IMR-90 (cell line): ENCODE results near the gene HAS3. TPM values are rescaled to one million over a fixed set of nuclear protein-coding genes. Genes with fewer than 3 reads are reported as not detected.

ENCODE experiments used
- ATAC-seq: fragments of 200-7000 bp; cut with Tn5 transposase; 2 replicates; pipeline ENCODE4 v1.9.1; 2020; ENCODE audit warnings: low read depth, mild to moderate bottlenecking, moderate library complexity
- BruUV-seq: library from RNA; stranded (reverse); fragments of 400-500 nt; replicated peaks from 2 replicates; lab custom pipeline; 2021; lab: Mats Ljungman, UMichigan
- CTCF ChIA-PET: fragments of 300-600 bp; formaldehyde crosslinking; extraction: SDS; loops from one replicate; lab custom pipeline; 2021; ENCODE audit warnings: antibody characterized with exemption; lab: Yijun Ruan, JAX
- POLR2A ChIA-PET: fragments of 300-600 bp; sonication (Branson Sonifier 250); formaldehyde crosslinking; loops from one replicate; lab custom pipeline; 2022; ENCODE audit warnings: antibody characterized with exemption; ENCODE audit not compliant: unreplicated experiment; lab: Charles Lee
- DNase-seq: peaks from one replicate; pipeline ENCODE4 v3.0.0; 2013
- H2AFZ ChIP-seq: replicated peaks from 2 replicates; pipeline ENCODE3; 2013; ENCODE audit warnings: low read length, mild to moderate bottlenecking; ENCODE audit not compliant: poor library complexity
- H2AK5ac ChIP-seq: 2 replicates; pipeline ENCODE4 v1.6.1; 2013; ENCODE audit warnings: low read depth, low read length, inconsistent platforms
- H2AK9ac ChIP-seq: replicated peaks from 2 replicates; pipeline ENCODE3; 2013; ENCODE audit warnings: mild to moderate bottlenecking, low read depth, low read length, moderate library complexity; ENCODE audit not compliant: poor library complexity
- H2BK120ac ChIP-seq: 2 replicates; pipeline ENCODE4 v1.6.1; 2013; ENCODE audit warnings: low read depth, low read length, inconsistent platforms
- H2BK15ac ChIP-seq: 3 replicates; pipeline ENCODE4 v1.6.1; 2013; ENCODE audit warnings: low read depth, low read length, inconsistent platforms
- H2BK20ac ChIP-seq: 2 replicates; pipeline ENCODE4 v1.6.1; 2013; ENCODE audit warnings: low read depth, mild to moderate bottlenecking, inconsistent platforms, low read length, moderate library complexity
- H2BK5ac ChIP-seq: 2 replicates; pipeline ENCODE4 v1.6.1; 2013; ENCODE audit warnings: mild to moderate bottlenecking, low read depth, low read length, inconsistent platforms; ENCODE audit not compliant: poor library complexity, severe bottlenecking
- H3K14ac ChIP-seq: replicated peaks from 2 replicates; pipeline ENCODE4 v1.6.1; 2013; ENCODE audit warnings: low read depth, low read length, inconsistent platforms
- H3K18ac ChIP-seq: 2 replicates; pipeline ENCODE4 v1.6.1; 2013; ENCODE audit warnings: low read depth, low read length, control low read depth
- H3K23ac ChIP-seq: 2 replicates; pipeline ENCODE4 v1.6.1; 2013; ENCODE audit warnings: low read depth, low read length, inconsistent platforms
- H3K27ac ChIP-seq: 2 replicates; pipeline ENCODE4 v1.5.1; 2013; ENCODE audit warnings: mild to moderate bottlenecking, control low read depth, low read length; ENCODE audit not compliant: insufficient read depth
- H3K27me3 ChIP-seq: 2 replicates; pipeline ENCODE4 v1.6.1; 2013; ENCODE audit warnings: low read length; ENCODE audit not compliant: control insufficient read depth, insufficient read depth
- H3K36me3 ChIP-seq: 2 replicates; pipeline ENCODE4 v1.6.1; 2013; ENCODE audit warnings: low read length, mixed read lengths; ENCODE audit not compliant: control insufficient read depth, insufficient read depth
- H3K4ac ChIP-seq: 2 replicates; pipeline ENCODE4 v1.6.1; 2013; ENCODE audit warnings: low read depth, low read length, inconsistent platforms
- H3K4me1 ChIP-seq: 2 replicates; pipeline ENCODE4 v1.6.1; 2013; ENCODE audit warnings: low read length, mixed read lengths; ENCODE audit not compliant: control insufficient read depth, insufficient read depth
- H3K4me2 ChIP-seq: 2 replicates; pipeline ENCODE4 v1.6.1; 2013; ENCODE audit warnings: low read depth, mild to moderate bottlenecking, control low read depth, low read length, moderate library complexity
- H3K4me3 ChIP-seq: 2 replicates; pipeline ENCODE4 v1.5.1; 2013; ENCODE audit warnings: low read depth, mild to moderate bottlenecking, control low read depth, low read length, moderate library complexity; ENCODE audit not compliant: insufficient read depth
- H3K56ac ChIP-seq: 2 replicates; pipeline ENCODE4 v1.6.1; 2013; ENCODE audit warnings: low read length, inconsistent platforms; ENCODE audit not compliant: insufficient read depth; ENCODE audit errors: extremely low read depth
- H3K79me1 ChIP-seq, 2 experiments: 2 replicates each; pipeline ENCODE4 v1.6.1; 2013; ENCODE audit warnings: low read length in 2 of 2, inconsistent platforms in 1 of 2, low read depth in 1 of 2
- H3K9ac ChIP-seq: 2 replicates; pipeline ENCODE4 v1.6.1; 2013; ENCODE audit warnings: low read depth, low read length, control low read depth
- H3K9me1 ChIP-seq: 2 replicates; pipeline ENCODE4 v1.6.1; 2013; ENCODE audit warnings: low read length, inconsistent platforms; ENCODE audit not compliant: insufficient read depth
- H3K9me3 ChIP-seq: 2 replicates; pipeline ENCODE4 v1.6.1; 2013; ENCODE audit warnings: low read length; ENCODE audit not compliant: control insufficient read depth, insufficient read depth
- H4K20me1 ChIP-seq: 2 replicates; pipeline ENCODE4 v1.6.1; 2013; ENCODE audit warnings: low read length, inconsistent platforms; ENCODE audit not compliant: insufficient read depth
- H4K5ac ChIP-seq: 2 replicates; pipeline ENCODE4 v1.6.1; 2013; ENCODE audit warnings: mild to moderate bottlenecking, low read depth, low read length, control low read depth
- H4K8ac ChIP-seq, 2 experiments: 2 replicates each; pipeline ENCODE4 v1.6.1; 2013; ENCODE audit warnings: low read depth in 2 of 2, low read length in 2 of 2, control low read depth in 1 of 2, inconsistent platforms in 1 of 2
- H4K91ac ChIP-seq: 2 replicates; pipeline ENCODE4 v1.6.1; 2013; ENCODE audit warnings: low read depth, low read length, inconsistent platforms; ENCODE audit not compliant: insufficient read depth
- BHLHE40 ChIP-seq: fragments of 150-350 bp; IDR thresholded peaks from 2 replicates; pipeline ENCODE4 v1.6.1; 2016; ENCODE audit warnings: mild to moderate bottlenecking, low read depth, low read length
- CEBPB ChIP-seq: IDR thresholded peaks from 2 replicates; pipeline ENCODE4 v1.6.1; 2012; ENCODE audit warnings: low read depth, low read length, improper control_type of control experiment
- WGBS, 2 experiments: methylation state at CpG; one replicate each; pipeline versions ENCODE4 v1.1.5 to v1.1.7; 2013; ENCODE audit warnings: missing lambda C conversion rate in 2 of 2; ENCODE audit not compliant: insufficient read length in 1 of 2; ENCODE audit errors: extremely low coverage in 2 of 2; 5-methylcytosine and 5-hydroxymethylcytosine counted together
- dilution Hi-C: fragments of 300-500 bp; cut with HindIII; formaldehyde crosslinking; loops from one replicate; pipeline ENCODE4 v1.14.3; 2018; ENCODE audit warnings: low sequenced_read_pairs; ENCODE audit not compliant: unreplicated experiment
- in situ Hi-C: fragments of 300-500 bp; cut with MboI; formaldehyde crosslinking; loops from 3 replicates; pipeline ENCODE4 v1.14.3; 2019; ENCODE audit warnings: low sequenced_read_pairs, inconsistent platforms, mixed read lengths
- intact Hi-C: fragments of 100-400 bp; cut with micrococcal nuclease; formaldehyde crosslinking; loops from 2 replicates; pipeline ENCODE4 v1.10.0; 2022
- polyA plus RNA-seq, 3 experiments: library from polyadenylated mRNA; depleted of rRNA; stranded (reverse); fragments of >200 nt; gene quantifications; 2 replicates each; pipeline ENCODE4 v1.2.3, GENCODE V29; 2012; ENCODE audit warnings: low replicate concordance in 1 of 3
- total RNA-seq: library from RNA; depleted of rRNA; stranded (reverse); fragments of >200 nt; gene quantifications from 2 replicates; pipeline ENCODE4 v1.2.3, GENCODE V29; 2012

The HAS3 gene
- total and polyA plus RNA-seq, 2 of the 4 experiments (the other 2 are of a cell fraction), result 0.36 to 0.97 TPM

- no peaks in the 10 kb centered on the region for H4K20me1 ChIP-seq
- no peaks in the 10 kb centered on the region for H3K36me3 ChIP-seq
- no peaks in the 10 kb centered on the region for H3K79me1 ChIP-seq
- H3K4me1 ChIP-seq, result peaks cover 10% of the 10 kb centered on the region
- POLR2A ChIA-PET, result no interaction called here
- H2BK5ac ChIP-seq, result no peak overlapping the region
- H4K5ac ChIP-seq, result no peak overlapping the region
- no peaks in the 10 kb centered on the region for H3K9me3 ChIP-seq
- WGBS, 2 experiments, result 94% methylated on average over 2 of the region's 5 CpGs; no CpG with 5 or more reads in 1 of the 2 experiments
- no peak overlapping the region for H2AK9ac ChIP-seq
- intact Hi-C loops, result no loop called here
- no peak for TF ChIP-seq BHLHE40
- TF ChIP-seq CEBPB, result peak; percentile 71
- H4K8ac ChIP-seq, result no peak overlapping the region
- no peak overlapping the region for H3K4me3 ChIP-seq
- dilution Hi-C loops, result no loop called here
- H2AFZ ChIP-seq, result no peak overlapping the region
- no peak overlapping the region for H3K27ac ChIP-seq
- H3K9me1 ChIP-seq, result peaks cover 10% of the 10 kb centered on the region
- H3K4me2 ChIP-seq, result no peak overlapping the region
- H2AK5ac ChIP-seq, result no peak overlapping the region
- H4K91ac ChIP-seq, result no peak overlapping the region
- H2BK20ac ChIP-seq, result no peak overlapping the region
- H3K27me3 ChIP-seq, result no peaks in the 10 kb centered on the region
- ATAC-seq (no peak), DNase-seq (no peak)
- no peak overlapping the region for H3K23ac ChIP-seq
- no peak overlapping the region for H3K9ac ChIP-seq
- no peak overlapping the region for H3K4ac ChIP-seq
- BruUV-seq, result no TSS peak
- no peak overlapping the region for H3K14ac ChIP-seq
- in situ Hi-C loops, result no loop called here
- H3K56ac ChIP-seq, result no peak overlapping the region
- CTCF ChIA-PET, result no interaction called here
- no peak overlapping the region for H3K18ac ChIP-seq
- no peak overlapping the region for H2BK15ac ChIP-seq
- H2BK120ac ChIP-seq, result no peak overlapping the region
These were observed 20.3 kb upstream of the HAS3 start for GRCh38 chr16:69085032-69085695.
